Spinal cord (tissue), 10 donors: ENCODE results near the gene CDH22. TPM values are rescaled to one million over a fixed set of nuclear protein-coding genes. Genes with fewer than 3 reads are reported as not detected.

Source experiments
- DNase-seq, 6 donors: peaks; one replicate each; pipeline versions ENCODE4 v3.0.0 to v3.0.0-alpha.2; 2013 to 2015; ENCODE audit warnings: low spot score in 6 of 6, low read depth in 4 of 6
- H3K27ac ChIP-seq: one replicate; pipeline ENCODE4 v1.5.1; 2013; ENCODE audit warnings: low read depth, low read length, control low read depth
- H3K27me3 ChIP-seq: one replicate; pipeline ENCODE4 v1.6.1; 2013; ENCODE audit warnings: low read length; ENCODE audit not compliant: control insufficient read depth, insufficient read depth
- H3K36me3 ChIP-seq: one replicate; pipeline ENCODE4 v1.6.1; 2013; ENCODE audit warnings: low read length; ENCODE audit not compliant: control insufficient read depth, insufficient read depth
- H3K4me1 ChIP-seq: one replicate; pipeline ENCODE4 v1.6.1; 2013; ENCODE audit warnings: low read length; ENCODE audit not compliant: control insufficient read depth, insufficient read depth
- H3K4me3 ChIP-seq: one replicate; pipeline ENCODE4 v1.5.1; 2013; ENCODE audit warnings: low read depth, low read length, control low read depth
- H3K9me3 ChIP-seq: one replicate; pipeline ENCODE4 v1.6.1; 2013; ENCODE audit warnings: low read length; ENCODE audit not compliant: control insufficient read depth, insufficient read depth
- WGBS: methylation state at CpG from one replicate; pipeline ENCODE4 v1.1.5; 2013; ENCODE audit warnings: missing lambda C conversion rate; ENCODE audit not compliant: insufficient coverage; 5-methylcytosine and 5-hydroxymethylcytosine counted together
- polyA plus RNA-seq, 2 donors: library from polyadenylated mRNA; unstranded; fragments of 120-200 nt; gene quantifications; one replicate each; pipeline ENCODE4 v1.2.1, GENCODE V29; 2013; ENCODE audit not compliant: insufficient read length in 2 of 2
- total RNA-seq, 2 donors: library from RNA; depleted of rRNA in 1 of 2; stranded (reverse); fragments of 120-200 nt in 1 of 2; fragments of >200 nt in 1 of 2; gene quantifications; one replicate each; pipeline versions ENCODE4 v1.2.3 to v1.2.4, GENCODE V29; 2013 to 2014
- donor health status: healthy.

CDH22 gene
- total and polyA plus RNA-seq, 4 donors: 1.6 to 13.1 (median 7.5) TPM

DNA sequence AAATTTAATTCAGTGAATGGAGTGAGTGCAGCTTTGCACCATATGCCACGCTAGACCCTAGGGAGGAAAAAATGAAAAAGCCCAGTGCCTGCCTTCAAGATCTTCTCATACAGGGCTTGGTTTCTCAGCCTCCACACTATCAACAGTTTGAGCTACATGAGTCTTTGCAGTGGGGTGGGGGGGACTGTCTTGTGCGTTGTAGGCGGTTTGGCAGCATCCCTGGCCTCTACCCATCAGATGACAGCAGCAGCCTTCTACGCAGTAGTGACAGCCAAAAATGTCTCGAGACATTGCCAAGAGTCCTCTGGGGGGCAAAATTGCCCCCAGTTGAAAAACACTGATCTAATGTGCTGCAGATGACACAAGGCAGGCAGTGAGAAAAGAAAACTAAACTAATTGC lies 6.2 kb downstream of the CDH22 start:
- H3K4me1 ChIP-seq: peaks cover 22% of the 10 kb centered on the region
- 47% methylated on average over 2 of the region's 5 CpGs for WGBS
- H3K4me3 ChIP-seq: no peak overlapping the region
- H3K27me3 ChIP-seq: peaks cover 42% of the 10 kb centered on the region
- no peak overlapping the region for H3K27ac ChIP-seq
- no peaks in the 10 kb centered on the region for H3K36me3 ChIP-seq
- no peaks in the 10 kb centered on the region for H3K9me3 ChIP-seq
- DNase-seq: peak in 1 of 6 donors; percentile 84

- H3K27me3 ChIP-seq: peaks cover 30% of the 10 kb centered on the region
These were observed 8.0 kb downstream of the CDH22 start for GRCh38 chr20:46300281-46300680.

DNA sequence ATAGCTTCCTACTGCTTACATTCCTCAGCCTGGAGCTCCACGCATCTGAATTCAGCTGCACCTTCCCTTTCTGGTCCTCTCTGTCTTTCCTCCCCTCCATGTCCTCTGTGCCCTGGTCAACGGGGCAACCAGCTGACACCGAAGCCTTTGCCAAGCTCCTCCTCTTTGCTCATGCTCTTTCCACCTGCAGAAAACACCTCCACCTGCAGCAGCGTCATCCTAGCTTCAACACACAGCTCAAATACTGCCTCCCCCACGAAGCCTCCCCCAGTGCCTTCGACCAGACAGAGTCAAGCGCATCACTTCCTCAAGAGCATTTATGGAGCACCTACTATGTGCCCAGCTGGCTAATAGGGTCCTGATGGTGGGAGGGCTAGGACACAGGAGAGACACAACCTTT lies 9.2 kb downstream of the CDH22 start:
- H3K27me3 ChIP-seq: peaks cover 19% of the 10 kb centered on the region

More at GRCh38 chr20:46300281-46300680, 8.0 kb downstream of the CDH22 start:
- DNase-seq: no peak
- WGBS: 82% methylated on average over 12 of the region's 12 CpGs
- H3K36me3 ChIP-seq: no peaks in the 10 kb centered on the region
- peaks cover 19% of the 10 kb centered on the region for H3K4me1 ChIP-seq
- no peak overlapping the region for H3K4me3 ChIP-seq
- H3K9me3 ChIP-seq: no peaks in the 10 kb centered on the region
- no peak overlapping the region for H3K27ac ChIP-seq

DNA sequence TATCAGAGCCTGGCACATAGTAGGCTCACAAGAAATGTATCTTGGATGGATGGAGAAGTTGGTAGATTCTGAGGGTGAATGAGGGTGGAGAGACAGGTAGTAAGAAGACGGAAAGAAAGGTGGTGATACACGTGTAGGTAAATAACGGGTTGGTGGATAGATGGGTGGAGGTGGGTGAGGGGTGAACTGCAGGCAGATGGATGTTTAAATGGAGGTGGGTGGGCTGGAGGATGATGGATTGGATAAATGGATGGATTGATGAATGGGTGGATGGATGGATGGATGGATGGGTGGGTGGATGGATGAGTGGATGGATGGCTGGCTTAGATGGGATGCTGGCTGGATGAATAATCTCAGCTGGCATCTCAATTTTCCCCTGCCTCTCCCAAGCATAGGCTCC lies 9.9 kb downstream of the CDH22 start:
- Histone ChIP-seq H3K4me1 (peaks cover 35% of the 10 kb centered on the region), H3K27me3 (peaks cover 15% of the 10 kb centered on the region), H3K27ac (no peak overlapping the region), H3K4me3 (no peak overlapping the region), H3K36me3 (no peaks in the 10 kb centered on the region), H3K9me3 (no peaks in the 10 kb centered on the region)
- no peak for DNase-seq
- 92% methylated on average over 3 of the region's 3 CpGs for WGBS

More for the DNA sequence above, 9.2 kb downstream of the CDH22 start:
- Histone ChIP-seq H3K27ac (no peak overlapping the region), H3K4me3 (no peak overlapping the region), H3K36me3 (no peaks in the 10 kb centered on the region), H3K9me3 (no peaks in the 10 kb centered on the region), H3K4me1 (peaks cover 30% of the 10 kb centered on the region)
- WGBS: 71% methylated on average over 6 of the region's 7 CpGs
- DNase-seq: no peak

DNA sequence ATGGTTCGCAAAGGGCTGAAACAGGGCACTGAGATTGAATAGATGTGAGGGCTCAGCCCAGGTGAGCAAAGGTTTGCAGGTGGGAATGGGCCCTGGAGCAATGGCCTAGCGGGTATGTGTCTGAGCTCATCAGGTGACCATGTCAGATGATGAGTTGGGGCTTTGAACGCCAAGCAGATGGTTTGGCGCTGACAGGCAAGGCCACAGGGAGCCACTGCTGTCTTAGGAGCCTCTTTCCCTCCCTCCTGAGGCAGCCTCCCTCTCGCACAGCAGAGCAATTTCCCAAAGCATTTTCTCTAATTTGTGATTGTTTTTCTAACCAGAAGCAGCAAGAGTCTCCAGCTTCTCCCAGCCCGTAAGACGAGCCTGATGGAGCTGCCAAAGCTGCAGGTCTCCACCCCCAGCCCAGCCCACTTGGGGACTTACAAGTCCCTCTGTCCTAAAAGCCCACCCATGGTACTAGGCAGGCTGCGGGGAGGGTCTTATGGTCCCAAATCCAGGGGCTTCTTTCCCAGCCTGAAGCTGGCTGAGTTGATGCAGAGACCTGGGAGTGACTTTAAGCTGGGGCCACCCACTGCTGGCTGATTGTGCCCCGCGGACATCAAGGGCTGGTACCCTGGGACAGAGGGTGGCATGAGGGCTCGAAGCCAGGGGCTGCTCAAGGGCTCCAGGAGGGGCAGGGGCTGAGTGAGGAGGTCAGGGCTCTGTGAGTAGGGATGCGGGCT lies 11.6 kb downstream of the CDH22 start:
- Histone ChIP-seq H3K4me3 (no peak overlapping the region), H3K36me3 (no peaks in the 10 kb centered on the region), H3K27ac (no peak overlapping the region), H3K27me3 (peaks cover 15% of the 10 kb centered on the region), H3K9me3 (no peaks in the 10 kb centered on the region), H3K4me1 (peaks cover 29% of the 10 kb centered on the region)
- no peak for DNase-seq
- WGBS: 68% methylated on average over 12 of the region's 12 CpGs

- Histone ChIP-seq H3K4me1 (peaks cover 28% of the 10 kb centered on the region), H3K9me3 (no peaks in the 10 kb centered on the region), H3K4me3 (no peak overlapping the region), H3K36me3 (no peaks in the 10 kb centered on the region), H3K27ac (no peak overlapping the region), H3K27me3 (peaks cover 10% of the 10 kb centered on the region)
- peak in 2 of 6 donors; percentile 33 to 60 for DNase-seq
- no CpG with 5 or more reads among the region's 3 CpGs for WGBS
These were observed 15.2 kb downstream of the CDH22 start for GRCh38 chr20:46293084-46293483.

GRCh38 chr20:46291401-46291800 lies 16.9 kb downstream of the CDH22 start:
- WGBS: 54% methylated on average over 8 of the region's 8 CpGs
- no peak for DNase-seq
- H3K27ac ChIP-seq: no peak overlapping the region
- peaks cover 23% of the 10 kb centered on the region for H3K4me1 ChIP-seq
- H3K4me3 ChIP-seq: no peak overlapping the region
- no peaks in the 10 kb centered on the region for H3K9me3 ChIP-seq
- peaks cover 9% of the 10 kb centered on the region for H3K27me3 ChIP-seq
- H3K36me3 ChIP-seq: no peaks in the 10 kb centered on the region

GRCh38 chr20:46289432-46289831 lies 18.9 kb downstream of the CDH22 start:
- Histone ChIP-seq H3K36me3 (no peaks in the 10 kb centered on the region), H3K4me1 (peaks cover 17% of the 10 kb centered on the region), H3K27ac (no peak overlapping the region), H3K27me3 (peaks cover 18% of the 10 kb centered on the region), H3K9me3 (no peaks in the 10 kb centered on the region), H3K4me3 (no peak overlapping the region)
- no peak for DNase-seq
- WGBS: 100% methylated on average over 1 of the region's 5 CpGs

- no CpG with 5 or more reads among the region's 7 CpGs for WGBS
- no peaks in the 10 kb centered on the region for H3K9me3 ChIP-seq
- H3K27ac ChIP-seq: no peak overlapping the region
- H3K36me3 ChIP-seq: no peaks in the 10 kb centered on the region
- H3K4me1 ChIP-seq: peaks cover 11% of the 10 kb centered on the region
- no peak overlapping the region for H3K4me3 ChIP-seq
- peaks cover 15% of the 10 kb centered on the region for H3K27me3 ChIP-seq
- no peak for DNase-seq
These were observed 21.3 kb downstream of the CDH22 start for GRCh38 chr20:46286977-46287376.

DNA sequence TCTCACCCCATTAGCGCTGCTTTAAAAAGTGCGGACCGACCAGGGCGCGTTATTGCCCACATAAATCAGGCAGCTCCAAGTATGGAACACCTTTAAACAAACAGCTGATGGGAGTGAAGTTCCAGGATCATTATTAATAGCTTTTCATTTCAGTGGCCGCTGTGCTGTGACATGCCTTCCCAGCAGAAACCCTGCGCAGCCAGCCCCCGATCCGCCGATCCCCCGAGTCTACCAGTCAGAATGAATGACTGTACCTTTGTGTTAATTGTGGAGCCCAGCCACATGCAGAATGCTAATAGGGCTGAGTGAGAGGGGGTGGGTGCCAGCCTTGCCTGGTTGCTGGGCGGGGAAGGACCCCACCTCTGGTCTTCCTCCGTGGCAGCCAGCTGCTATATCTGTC lies 21.9 kb downstream of the CDH22 start:
- Histone ChIP-seq H3K4me3 (no peak overlapping the region), H3K9me3 (no peaks in the 10 kb centered on the region), H3K27me3 (peaks cover 12% of the 10 kb centered on the region), H3K27ac (no peak overlapping the region), H3K4me1 (peaks cover 11% of the 10 kb centered on the region), H3K36me3 (no peaks in the 10 kb centered on the region)
- peak in 2 of 6 donors; percentile 28 to 83 for DNase-seq
- 10% methylated on average over 8 of the region's 13 CpGs for WGBS
